Skeletal muscle tissue (tissue), 4 donors: ENCODE measurements around the gene TJP3. TPM values are rescaled to one million over a fixed set of nuclear protein-coding genes. Genes with fewer than 3 reads are reported as not detected.

Experiments
- H3K27ac ChIP-seq: one replicate; pipeline ENCODE4 v1.7.0; 2013; ENCODE audit warnings: mild to moderate bottlenecking, low read depth, low read length, inconsistent platforms
- H3K27me3 ChIP-seq, 3 donors: one replicate each; pipeline ENCODE4 v1.7.0; 2013; ENCODE audit warnings: low read length in 3 of 3; ENCODE audit not compliant: control insufficient read depth in 3 of 3, insufficient read depth in 3 of 3
- H3K36me3 ChIP-seq, 3 donors: one replicate each; pipeline ENCODE4 v1.7.0; 2013; ENCODE audit warnings: low read length in 3 of 3; ENCODE audit not compliant: control insufficient read depth in 3 of 3, insufficient read depth in 3 of 3
- H3K4me1 ChIP-seq, 3 donors: one replicate each; pipeline ENCODE4 v1.7.0; 2013; ENCODE audit warnings: low read length in 3 of 3, mild to moderate bottlenecking in 3 of 3; ENCODE audit not compliant: control insufficient read depth in 3 of 3, insufficient read depth in 3 of 3
- H3K4me3 ChIP-seq, 3 donors: one replicate each; pipeline ENCODE4 v1.7.0; 2013; ENCODE audit warnings: low read length in 3 of 3
- H3K9ac ChIP-seq, 3 donors: one replicate each; pipeline ENCODE4 v1.7.0; 2013; ENCODE audit warnings: low read length in 3 of 3, mild to moderate bottlenecking in 3 of 3, moderate library complexity in 2 of 3, low read depth in 1 of 3
- H3K9me3 ChIP-seq, 3 donors: one replicate each; pipeline ENCODE4 v1.7.0; 2013; ENCODE audit warnings: low read length in 3 of 3; ENCODE audit not compliant: control insufficient read depth in 3 of 3
- total RNA-seq: library from RNA; depleted of rRNA; stranded (reverse); fragments of >200 nt; gene quantifications from one replicate; pipeline ENCODE4 v1.2.3, GENCODE V29; 2014
- donor health status: Osteomylitis.

The TJP3 gene
- total RNA-seq, 1 donor from 2014 or later, result not detected

DNA sequence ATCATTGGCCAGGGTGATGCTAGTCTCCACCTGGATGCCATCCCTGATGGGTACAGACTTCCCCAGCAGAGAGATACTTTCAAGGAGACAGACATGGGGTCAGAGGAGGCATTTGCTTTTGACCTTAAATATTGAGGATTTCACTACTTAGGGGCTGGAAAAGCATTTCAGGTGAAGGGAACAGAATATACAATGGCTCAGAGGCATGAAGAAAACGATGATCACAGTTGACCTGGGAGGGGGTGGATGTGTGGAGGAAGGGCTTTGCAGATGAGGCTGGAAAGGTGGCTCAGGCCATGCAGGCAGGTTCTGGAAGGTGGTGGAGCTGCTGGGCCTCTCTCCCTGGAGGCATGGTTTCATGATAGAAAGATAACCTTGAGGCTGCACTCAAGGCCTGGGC is 74.1 kb downstream of the TJP3 start:
- Histone ChIP-seq H3K27me3 (peaks cover 17 to 37% (median 30%) of the 10 kb centered on the region in 3 donors), H3K4me3 (no peak overlapping the region), H3K9ac (no peak overlapping the region), H3K36me3 (no peaks in the 10 kb centered on the region), H3K9me3 (peaks cover 9 to 17% (median 10%) of the 10 kb centered on the region in 3 donors), H3K4me1 (no peaks in the 10 kb centered on the region), H3K27ac (no peak overlapping the region)

DNA sequence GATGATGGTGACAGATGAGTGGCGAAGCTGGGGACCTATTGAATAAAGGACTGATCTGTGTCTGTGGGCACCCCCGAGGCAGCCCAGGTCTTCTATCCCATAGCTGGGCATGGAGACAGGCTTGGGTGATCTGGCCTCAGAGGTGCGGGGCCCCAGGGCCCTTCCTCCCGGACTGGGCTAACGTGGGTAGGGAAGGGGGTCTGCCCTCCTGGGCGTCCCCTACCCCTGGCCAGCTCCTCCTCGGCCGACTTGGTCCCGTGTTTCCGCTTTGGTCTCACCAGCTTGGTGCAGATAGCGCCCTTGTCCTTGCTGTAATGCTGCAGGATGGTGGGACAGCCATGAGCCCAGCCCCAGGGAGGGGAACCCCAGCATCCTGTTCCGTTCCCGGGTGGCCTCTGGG is 74.7 kb downstream of the TJP3 start:
- Histone ChIP-seq H3K4me3 (no peak overlapping the region), H3K9ac (no peak overlapping the region), H3K36me3 (no peaks in the 10 kb centered on the region), H3K27ac (no peak overlapping the region), H3K4me1 (no peaks in the 10 kb centered on the region), H3K27me3 (peaks cover 17 to 37% (median 30%) of the 10 kb centered on the region in 3 donors), H3K9me3 (peaks cover 9 to 17% (median 10%) of the 10 kb centered on the region in 3 donors)

DNA sequence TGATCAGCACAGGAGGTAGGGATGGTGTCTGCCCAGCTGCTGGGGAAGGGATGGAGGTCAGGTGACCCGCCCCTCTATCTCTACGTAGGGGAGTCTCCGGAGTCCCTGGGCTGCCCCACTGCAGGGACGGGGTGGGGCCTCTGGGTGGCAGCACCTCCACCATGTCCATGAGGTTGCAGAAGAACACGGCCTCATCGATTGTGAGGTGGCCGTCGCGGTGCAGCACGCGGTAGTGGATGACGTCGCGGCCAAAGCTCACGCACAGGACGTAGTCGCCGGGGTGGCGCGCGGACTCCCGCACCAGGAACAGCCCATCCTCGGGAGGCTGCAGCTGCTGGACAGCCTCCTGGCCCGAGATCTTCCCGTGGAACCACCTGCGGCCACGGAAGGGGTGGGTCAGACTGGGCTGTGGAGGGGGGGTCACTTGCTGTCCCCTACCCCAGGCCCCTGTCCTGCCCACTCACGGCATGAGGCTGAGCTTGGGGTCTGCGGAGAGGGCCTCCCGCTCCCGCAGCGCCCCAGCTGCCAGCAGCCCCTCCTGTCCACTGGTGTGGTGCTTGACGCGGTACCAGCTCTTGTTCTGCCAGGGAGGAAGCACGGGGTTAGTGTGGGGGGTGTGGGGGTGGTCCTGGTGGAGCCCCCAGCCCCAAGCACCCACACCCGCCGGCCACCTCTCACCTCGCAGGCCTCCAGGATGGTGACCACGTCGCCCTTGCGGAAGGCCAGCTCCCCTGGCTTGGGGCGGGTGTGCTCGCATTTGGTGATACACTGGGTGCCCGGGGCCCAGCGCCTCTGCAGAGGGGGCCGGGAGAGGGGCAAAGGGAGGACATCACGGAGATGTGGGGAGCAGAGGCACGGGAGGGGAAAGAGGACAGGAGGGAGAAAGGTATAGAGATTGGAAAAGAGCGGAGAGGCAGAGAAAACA is 75.7 kb downstream of the TJP3 start:
- H3K27me3 ChIP-seq, result peaks cover 17 to 35% (median 30%) of the 10 kb centered on the region in 3 donors
- peaks cover 9 to 17% (median 10%) of the 10 kb centered on the region in 3 donors for H3K9me3 ChIP-seq
- no peaks in the 10 kb centered on the region for H3K36me3 ChIP-seq
- no peak overlapping the region for H3K27ac ChIP-seq
- H3K9ac ChIP-seq, result no peak overlapping the region
- H3K4me1 ChIP-seq, result no peaks in the 10 kb centered on the region
- no peak overlapping the region for H3K4me3 ChIP-seq

DNA sequence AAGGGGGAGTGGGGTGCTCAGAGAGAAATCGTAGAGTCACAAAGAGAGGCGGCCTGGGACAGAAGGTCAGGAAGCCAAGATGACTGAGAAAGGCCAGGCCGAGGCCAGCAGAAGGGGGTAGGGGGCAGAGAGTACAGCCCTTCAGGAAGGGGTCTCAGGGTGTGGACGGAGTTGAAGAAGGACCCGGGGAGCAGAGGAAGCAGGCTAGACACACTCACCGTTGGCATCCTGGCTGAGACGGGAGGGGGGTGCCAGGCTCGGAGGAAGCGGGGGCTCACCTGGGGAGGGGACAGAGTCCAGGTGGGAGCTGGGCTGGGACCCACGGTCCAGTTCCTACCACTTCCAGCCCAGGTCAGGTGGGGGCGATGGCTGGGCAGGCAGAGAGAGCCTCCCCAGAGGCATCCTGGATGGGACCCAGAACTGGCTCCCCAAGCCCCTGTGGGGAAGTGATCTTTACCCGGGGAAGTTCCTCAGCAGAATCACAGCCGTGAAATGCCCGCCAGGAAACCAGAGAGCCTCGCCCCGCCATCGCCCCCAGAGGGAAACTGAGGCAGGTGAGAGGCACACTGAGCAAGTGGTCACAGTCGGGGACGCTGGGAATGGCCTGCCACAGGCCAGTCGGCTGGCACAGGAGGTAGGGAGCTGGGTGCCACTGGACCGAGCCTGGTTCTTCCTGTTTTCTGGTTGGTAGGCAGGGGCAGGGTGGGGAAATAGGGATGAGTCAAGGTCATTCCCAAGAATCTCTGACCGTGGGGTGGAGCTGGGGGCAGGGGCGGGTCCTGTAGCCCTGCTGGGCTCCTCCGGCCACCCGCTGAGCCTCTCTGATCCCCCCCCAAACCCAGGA is 76.6 kb downstream of the TJP3 start:
- no peak overlapping the region for H3K4me3 ChIP-seq

DNA sequence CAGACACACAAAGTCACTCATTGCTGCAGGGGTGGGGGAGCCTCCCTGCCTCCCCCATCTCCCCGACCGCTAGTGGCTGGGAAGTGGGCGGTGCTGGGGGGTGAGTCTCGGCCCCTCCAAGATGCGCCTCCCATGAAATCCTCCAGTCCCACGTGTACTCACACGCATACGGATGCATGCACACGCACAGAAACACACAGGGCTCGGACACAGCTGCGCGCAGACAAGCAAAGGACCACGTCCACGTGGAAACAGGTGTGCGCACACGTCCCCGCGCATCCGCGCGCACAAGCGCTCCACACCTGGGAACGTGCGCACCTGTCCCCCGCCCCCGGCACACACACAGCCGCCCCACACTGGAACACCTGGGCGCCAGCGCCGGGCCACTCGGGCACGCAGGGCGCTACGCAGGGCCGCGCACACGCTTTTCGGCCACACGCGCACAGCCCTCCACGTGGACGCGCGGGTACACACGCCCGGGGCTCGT is 77.3 kb downstream of the TJP3 start:
- Histone ChIP-seq H3K9me3 (peaks cover 9 to 17% (median 10%) of the 10 kb centered on the region in 3 donors), H3K36me3 (no peaks in the 10 kb centered on the region), H3K9ac (no peak overlapping the region), H3K4me3 (peak overlapping the region in 1 of 3 donors; percentile 31), H3K27ac (no peak overlapping the region), H3K4me1 (no peaks in the 10 kb centered on the region), H3K27me3 (peaks cover 22 to 39% (median 36%) of the 10 kb centered on the region in 3 donors)

More for the DNA sequence above, 76.6 kb downstream of the TJP3 start:
- Histone ChIP-seq H3K27ac (no peak overlapping the region), H3K9me3 (peaks cover 9 to 17% (median 10%) of the 10 kb centered on the region in 3 donors), H3K4me1 (no peaks in the 10 kb centered on the region), H3K9ac (no peak overlapping the region), H3K36me3 (no peaks in the 10 kb centered on the region), H3K27me3 (peaks cover 17 to 34% (median 30%) of the 10 kb centered on the region in 3 donors)

DNA sequence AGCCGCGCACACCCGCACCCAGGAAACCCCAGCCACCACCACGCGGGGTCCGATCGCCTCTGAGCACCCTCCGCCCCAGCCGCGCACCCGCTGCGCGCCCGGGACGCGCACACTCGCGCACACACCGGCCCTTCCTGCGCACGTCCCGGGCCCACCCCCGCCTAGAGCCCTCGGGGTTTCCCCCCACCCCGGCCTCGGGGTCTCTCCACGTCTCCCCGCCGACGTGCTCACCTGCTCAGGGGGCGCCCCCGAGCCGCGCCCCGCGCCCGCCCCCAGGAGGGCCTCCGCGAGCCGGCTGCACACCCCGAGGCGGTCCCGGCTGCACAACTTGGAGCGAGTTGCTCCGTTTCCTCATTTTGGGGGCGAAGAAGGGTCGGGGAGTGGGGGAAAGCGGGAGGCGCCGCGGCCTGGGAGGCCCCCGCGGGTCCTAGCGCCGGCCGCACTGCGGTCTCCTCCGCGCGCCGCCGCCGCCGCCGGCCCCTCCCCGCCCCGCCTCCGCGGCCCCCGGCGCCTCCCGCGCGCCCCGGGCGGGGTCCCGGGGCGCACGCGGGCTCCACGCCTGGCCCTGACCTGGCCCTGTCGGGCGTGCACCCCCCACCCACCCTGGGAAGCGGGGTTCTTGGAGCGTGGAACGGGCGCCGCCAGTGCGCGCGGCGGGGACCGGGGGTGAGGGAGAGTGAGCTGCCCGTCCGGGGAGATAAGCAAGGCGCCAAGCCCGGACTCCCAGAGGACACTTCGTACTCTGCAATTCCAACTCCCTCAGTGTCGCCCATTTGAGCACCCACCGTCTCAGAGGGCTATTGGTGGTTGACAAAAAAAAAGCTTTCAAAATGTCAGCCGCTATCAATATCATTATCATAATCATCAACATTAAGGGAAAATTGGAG is 78.0 kb downstream of the TJP3 start, which contains the start of gene MATK:
MATK (minus strand) TSS at position 444 of the 887 bp plus-strand sequence. CDS start 1,246 bp downstream, outside the sequence.
- Histone ChIP-seq H3K4me1 (no peaks in the 10 kb centered on the region), H3K27me3 (peaks cover 26 to 41% (median 39%) of the 10 kb centered on the region in 3 donors), H3K4me3 (peak within 1 kb of the TSS in 1 of 3 donors; percentile 31), H3K9me3 (peaks cover 5 to 14% (median 9%) of the 10 kb centered on the region in 3 donors), H3K36me3 (no peaks in the 10 kb centered on the region), H3K27ac (no peak within 1 kb of the TSS), H3K9ac (no peak within 1 kb of the TSS)

DNA sequence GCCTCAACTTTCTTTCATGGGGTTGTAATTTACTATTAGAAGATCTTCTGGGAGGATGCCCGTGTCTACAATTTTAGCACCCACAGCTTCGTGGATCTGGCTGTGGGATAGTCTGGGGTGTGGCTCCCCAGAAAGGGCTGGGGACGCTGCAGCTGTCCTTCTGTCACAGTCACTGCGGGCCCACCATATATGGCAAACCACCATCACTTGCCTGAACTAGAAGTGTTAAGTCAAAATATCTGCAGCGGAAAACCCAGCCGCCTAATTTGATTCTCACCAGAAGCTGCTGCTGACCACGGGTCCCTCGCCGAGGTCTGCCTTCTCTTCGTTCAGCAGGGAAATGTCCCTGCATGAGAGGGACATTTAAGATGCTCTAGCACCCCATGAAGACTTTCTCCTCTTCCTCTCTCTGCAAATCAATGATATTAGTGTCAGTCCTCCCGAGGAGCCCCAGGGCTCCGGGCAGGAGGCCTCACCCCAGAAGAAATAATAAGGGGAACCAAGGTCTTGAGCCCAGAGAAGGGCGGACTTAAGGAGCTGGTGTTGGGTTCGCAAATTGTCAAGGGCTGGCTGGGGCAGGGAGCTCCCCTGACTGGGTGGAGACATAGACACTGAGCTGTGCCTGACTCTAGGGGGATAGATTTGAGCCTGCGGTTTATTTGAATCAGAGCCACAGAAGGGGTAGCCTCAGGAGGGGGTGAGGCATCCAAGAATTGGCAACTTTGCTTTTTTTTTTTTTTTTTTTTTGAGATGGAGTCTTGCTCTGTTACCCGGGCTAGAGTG is 81.0 kb downstream of the TJP3 start:
- H3K4me1 ChIP-seq, result no peaks in the 10 kb centered on the region
- no peaks in the 10 kb centered on the region for H3K36me3 ChIP-seq
- H3K27me3 ChIP-seq, result peaks cover 19 to 26% (median 22%) of the 10 kb centered on the region in 3 donors
- no peak overlapping the region for H3K9ac ChIP-seq
- H3K9me3 ChIP-seq, result no peaks in the 10 kb centered on the region
- no peak overlapping the region for H3K27ac ChIP-seq
- no peak overlapping the region for H3K4me3 ChIP-seq

DNA sequence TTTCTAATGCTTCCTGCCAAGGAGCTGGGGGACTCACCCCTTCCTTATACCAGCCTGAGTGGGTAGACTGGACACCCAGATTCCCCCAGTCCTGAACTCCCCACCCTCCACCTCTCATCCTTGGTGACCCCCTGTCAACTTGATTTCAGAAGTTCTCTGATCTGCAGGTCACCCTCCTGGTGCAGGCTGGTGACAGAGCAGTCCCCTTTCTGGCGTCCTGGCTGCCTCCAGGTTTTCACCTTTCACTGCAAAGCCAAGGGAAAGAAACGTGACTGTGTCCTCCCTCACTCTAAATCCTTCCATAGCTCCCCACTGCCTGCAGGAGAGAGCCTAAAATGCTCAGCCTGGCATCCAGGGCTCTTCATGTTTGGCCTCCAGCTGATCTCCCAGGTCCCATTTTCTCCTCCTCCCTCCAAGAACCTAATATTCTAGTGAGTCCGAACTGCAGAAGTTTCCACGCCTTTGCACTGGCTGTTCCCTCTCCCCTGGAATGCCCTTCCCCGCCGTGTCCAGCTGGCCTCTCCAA is 82.1 kb downstream of the TJP3 start:
- Histone ChIP-seq H3K4me3 (no peak overlapping the region), H3K4me1 (no peaks in the 10 kb centered on the region), H3K27me3 (peaks cover 12 to 15% (median 13%) of the 10 kb centered on the region in 3 donors), H3K9ac (no peak overlapping the region), H3K27ac (no peak overlapping the region), H3K36me3 (no peaks in the 10 kb centered on the region), H3K9me3 (no peaks in the 10 kb centered on the region)
